Body of pancreas (tissue), 4 donors: ENCODE measurements around the gene OPALIN. TPM values are rescaled to one million over a fixed set of nuclear protein-coding genes. Genes with fewer than 3 reads are reported as not detected.

ENCODE experiments used
- ATAC-seq: fragments of 150-250 bp; one replicate; pipeline ENCODE4 v1.9.1; 2016
- DNase-seq, 4 donors: peaks; one replicate each; pipeline ENCODE4 v3.0.0-alpha.2; 2019
- H3K27ac ChIP-seq, 4 donors: fragments of 200-600 bp; sonication (generic); 1 replicate in 3 of 4; 2 replicates in 1 of 4; pipeline versions ENCODE4 v1.5.1 to v1.6.1; 2016 to 2019; ENCODE audit warnings: mild to moderate bottlenecking in 1 of 4, mixed read lengths in 1 of 4, moderate library complexity in 1 of 4
- H3K27me3 ChIP-seq, 2 donors: fragments of 200-600 bp; sonication (generic); one replicate each; pipeline ENCODE4 v1.6.0; 2016; ENCODE audit warnings: mild to moderate bottlenecking in 1 of 2
- H3K36me3 ChIP-seq, 2 donors: fragments of 200-600 bp; sonication (generic); replicated peaks in 1 of 2; 2 replicates each; pipeline ENCODE4 v1.5.1; 2016; ENCODE audit warnings: low read depth in 2 of 2; ENCODE audit not compliant: insufficient read depth in 1 of 2
- H3K4me1 ChIP-seq: fragments of 200-600 bp; sonication (generic); one replicate; pipeline ENCODE4 v1.6.0; 2016
- H3K4me3 ChIP-seq, 2 donors: fragments of 200-600 bp; sonication (generic); 1 replicate in 1 of 2; 2 replicates in 1 of 2; pipeline ENCODE4 v1.5.1; 2016 to 2019
- H3K9me3 ChIP-seq, 3 donors: fragments of 200-600 bp; sonication (generic); 1 replicate in 2 of 3; 2 replicates in 1 of 3; pipeline ENCODE4 v1.5.1; 2016
- POLR2A ChIP-seq, 3 donors: fragments of 450-650 bp; IDR thresholded peaks; one replicate each; pipeline ENCODE4 v1.6.1; 2016; ENCODE audit warnings: antibody characterized with exemption in 3 of 3, mild to moderate bottlenecking in 2 of 3
- WGBS, 2 donors: methylation state at CpG; one replicate each; pipeline ENCODE4 v1.1.5; 2017; 5-methylcytosine and 5-hydroxymethylcytosine counted together
- intact Hi-C: fragments of 100-400 bp; cut with DNase I; formaldehyde crosslinking; loops from one replicate; pipeline ENCODE4 v1.15.1; 2023
- total RNA-seq, 2 donors: library from RNA; depleted of rRNA; stranded (reverse); fragments of >200 nt; gene quantifications; one replicate each; pipeline ENCODE4 v1.1.0, GENCODE V29; 2016
- TF ChIP-seq, protein P1 (sequence below), 7 experiments: fragments of 450-650 bp in 4 of 7; fragments of 200-600 bp in 3 of 7; sonication (generic) in 3 of 7; IDR thresholded peaks; one replicate each; pipeline ENCODE4 v1.5.1; 2016 to 2019; ENCODE audit warnings: antibody characterized with exemption in 7 of 7

OPALIN gene
- total RNA-seq, 2 donors from 2014 or later: not detected

- Histone ChIP-seq H3K4me3 (no peak overlapping the region), H3K27ac (no peak overlapping the region), H3K36me3 (no peaks in the 10 kb centered on the region), H3K27me3 (no peaks in the 10 kb centered on the region), H3K4me1 (peaks cover 11% of the 10 kb centered on the region), H3K9me3 (no peaks in the 10 kb centered on the region)
- DNase-seq: no peak
- TF ChIP-seq, protein P1, sequence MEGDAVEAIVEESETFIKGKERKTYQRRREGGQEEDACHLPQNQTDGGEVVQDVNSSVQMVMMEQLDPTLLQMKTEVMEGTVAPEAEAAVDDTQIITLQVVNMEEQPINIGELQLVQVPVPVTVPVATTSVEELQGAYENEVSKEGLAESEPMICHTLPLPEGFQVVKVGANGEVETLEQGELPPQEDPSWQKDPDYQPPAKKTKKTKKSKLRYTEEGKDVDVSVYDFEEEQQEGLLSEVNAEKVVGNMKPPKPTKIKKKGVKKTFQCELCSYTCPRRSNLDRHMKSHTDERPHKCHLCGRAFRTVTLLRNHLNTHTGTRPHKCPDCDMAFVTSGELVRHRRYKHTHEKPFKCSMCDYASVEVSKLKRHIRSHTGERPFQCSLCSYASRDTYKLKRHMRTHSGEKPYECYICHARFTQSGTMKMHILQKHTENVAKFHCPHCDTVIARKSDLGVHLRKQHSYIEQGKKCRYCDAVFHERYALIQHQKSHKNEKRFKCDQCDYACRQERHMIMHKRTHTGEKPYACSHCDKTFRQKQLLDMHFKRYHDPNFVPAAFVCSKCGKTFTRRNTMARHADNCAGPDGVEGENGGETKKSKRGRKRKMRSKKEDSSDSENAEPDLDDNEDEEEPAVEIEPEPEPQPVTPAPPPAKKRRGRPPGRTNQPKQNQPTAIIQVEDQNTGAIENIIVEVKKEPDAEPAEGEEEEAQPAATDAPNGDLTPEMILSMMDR (IDR thresholded peaks at IDR 0.05): no peak
- ATAC-seq: no peak
- WGBS, 2 donors: 85 to 88% methylated on average over 5 of the region's 5 CpGs
- intact Hi-C loops: no loop called here
Observed at GRCh38 chr10:96374004-96374403, 15.2 kb upstream of the OPALIN start.

DNA sequence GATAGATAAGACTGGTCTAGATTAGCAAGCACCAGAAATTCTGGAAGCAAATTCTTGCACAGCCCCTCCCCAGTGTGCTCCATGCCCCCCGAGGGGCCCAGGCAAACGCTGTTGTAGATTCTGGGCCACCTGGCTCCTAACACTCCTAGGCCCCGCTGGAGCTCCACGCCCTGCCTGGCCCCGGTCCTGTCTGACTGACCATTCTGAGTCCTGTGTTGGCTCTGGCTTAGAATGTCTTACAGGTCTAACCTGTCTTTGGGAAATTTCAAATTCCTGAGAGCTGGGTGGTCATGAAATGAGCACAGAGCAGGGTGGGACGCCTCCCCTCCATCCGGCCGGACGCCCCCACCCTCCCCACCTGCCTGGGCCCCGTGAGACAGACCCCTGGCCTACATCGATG is 12.6 kb upstream of the OPALIN start:
- Histone ChIP-seq H3K36me3 (no peaks in the 10 kb centered on the region), H3K27ac (no peak overlapping the region), H3K4me1 (peaks cover 11% of the 10 kb centered on the region), H3K27me3 (no peaks in the 10 kb centered on the region), H3K9me3 (no peaks in the 10 kb centered on the region), H3K4me3 (no peak overlapping the region)
- TF ChIP-seq, protein P1 (IDR thresholded peaks at IDR 0.05): no peak
- no peak for TF ChIP-seq POLR2A (IDR thresholded peaks at IDR 0.05)
- WGBS, 2 donors: 73 to 79% methylated on average over 7 to 11 of the region's 11 CpGs
- ATAC-seq (no peak), DNase-seq (no peak)
- intact Hi-C loops: no loop called here

DNA sequence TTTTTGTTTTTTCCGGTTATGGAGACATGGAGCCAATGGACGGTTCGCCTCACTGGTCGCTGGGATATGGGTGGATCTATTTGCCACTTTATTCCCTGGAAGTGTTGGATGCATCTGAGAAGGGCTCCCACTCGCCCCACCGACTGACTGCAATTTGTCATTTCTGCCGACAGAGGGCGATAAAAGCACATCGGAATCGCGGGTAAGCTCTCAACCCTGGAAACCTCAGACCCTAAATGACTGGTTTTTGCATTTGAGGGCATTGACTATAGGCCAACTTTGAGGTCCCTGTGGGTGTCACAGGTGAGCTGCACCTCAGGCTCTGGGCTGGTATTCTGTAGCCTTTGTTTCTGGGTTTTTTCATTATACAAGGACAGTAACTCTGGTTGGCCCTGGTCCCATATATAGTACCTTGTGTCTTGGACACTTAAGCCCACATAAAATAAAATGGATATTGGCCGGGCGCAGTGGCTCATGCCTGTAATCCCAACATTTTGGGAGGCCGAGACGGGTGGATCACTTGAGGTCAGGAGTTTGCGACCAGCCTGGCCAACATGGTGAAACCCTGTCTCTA is 11.9 kb upstream of the OPALIN start:
- 23 to 31% methylated on average over 15 to 16 of the region's 16 CpGs for WGBS, 2 donors
- DNase-seq: peak; percentile 45 to 62 (median 56)
- ATAC-seq: no peak
- Histone ChIP-seq H3K36me3 (no peaks in the 10 kb centered on the region), H3K4me3 (no peak overlapping the region), H3K9me3 (no peaks in the 10 kb centered on the region), H3K4me1 (peaks cover 11% of the 10 kb centered on the region), H3K27me3 (no peaks in the 10 kb centered on the region), H3K27ac (no peak overlapping the region)
- intact Hi-C loops: no loop called here
- TF ChIP-seq POLR2A (IDR thresholded peaks at IDR 0.05): no peak
- TF ChIP-seq, protein P1 (IDR thresholded peaks at IDR 0.05): peak; percentile 58 to 85 (median 75)

- Histone ChIP-seq H3K9me3 (no peaks in the 10 kb centered on the region), H3K27me3 (no peaks in the 10 kb centered on the region), H3K36me3 (no peaks in the 10 kb centered on the region), H3K4me1 (peaks cover 10% of the 10 kb centered on the region), H3K4me3 (no peak overlapping the region), H3K27ac (no peak overlapping the region)
- TF ChIP-seq, protein P1 (IDR thresholded peaks at IDR 0.05): no peak
- TF ChIP-seq POLR2A (IDR thresholded peaks at IDR 0.05): no peak
- DNase-seq (no peak), ATAC-seq (no peak)
- intact Hi-C loops: no loop called here
- 73 to 76% methylated on average over 35 to 38 of the region's 38 CpGs for WGBS, 2 donors
Observed at GRCh38 chr10:96369890-96370583, 11.2 kb upstream of the OPALIN start.

GRCh38 chr10:96368971-96369370 is 10.2 kb upstream of the OPALIN start:
- no peak overlapping the region for H3K4me3 ChIP-seq
- DNase-seq (no peak), ATAC-seq (no peak)
- intact Hi-C loops: no loop called here
- no peak for TF ChIP-seq POLR2A (IDR thresholded peaks at IDR 0.05)
- TF ChIP-seq, protein P1 (IDR thresholded peaks at IDR 0.05): no peak
- no peaks in the 10 kb centered on the region for H3K36me3 ChIP-seq
- peaks cover 4% of the 10 kb centered on the region for H3K4me1 ChIP-seq
- 83% methylated on average over 5 of the region's 5 CpGs for whole genome bisulfite sequencing, 2 donors
- H3K9me3 ChIP-seq: no peaks in the 10 kb centered on the region
- no peaks in the 10 kb centered on the region for H3K27me3 ChIP-seq
- no peak overlapping the region for H3K27ac ChIP-seq
